GM19238 (cell line): Measurements from ENCODE around the gene GGCX.

Experiments used
- DNase-seq: peaks from one replicate; pipeline ENCODE4 v3.0.0; 2011; ENCODE audit warnings: low spot score; ENCODE audit not compliant: insufficient read length

Gene GGCX

GRCh38 chr2:85516653-85517389 is 44.5 kb downstream of the GGCX start:
- no peak for DNase-seq

- no peak for DNase-seq
Observed at GRCh38 chr2:85514323-85514722, 47.0 kb downstream of the GGCX start.

GRCh38 chr2:85511008-85511811 is 50.1 kb downstream of the GGCX start:
- DNase-seq: no peak

GRCh38 chr2:85506768-85507181 is 54.5 kb downstream of the GGCX start:
- no peak for DNase-seq

GRCh38 chr2:85505551-85506238 is 55.6 kb downstream of the GGCX start:
- no peak for DNase-seq

GRCh38 chr2:85504778-85505261 is 56.5 kb downstream of the GGCX start:
- DNase-seq: no peak

- DNase-seq: no peak
Observed at GRCh38 chr2:85503851-85504777, 57.2 kb downstream of the GGCX start.

GRCh38 chr2:85503168-85503850 is 58.0 kb downstream of the GGCX start:
- no peak for DNase-seq

GRCh38 chr2:85502720-85503119 is 58.6 kb downstream of the GGCX start:
- DNase-seq: no peak

GRCh38 chr2:85501248-85501647 is 60.0 kb downstream of the GGCX start:
- DNase-seq: no peak

- DNase-seq: no peak
Observed at GRCh38 chr2:85497944-85498630, 63.2 kb downstream of the GGCX start.

GRCh38 chr2:85496436-85496835 is 64.9 kb downstream of the GGCX start:
- no peak for DNase-seq
